Smooth muscle cell (in vitro differentiated cells): ENCODE measurements around the gene SH3GL1. TPM values are rescaled to one million over a fixed set of nuclear protein-coding genes. Genes with fewer than 3 reads are reported as not detected.

Experiments used
- DNase-seq: peaks from one replicate; lab custom pipeline; 2025; ENCODE audit not compliant: unreplicated experiment; lab: John Stamatoyannopoulos, UW
- H2AFZ ChIP-seq: fragments of 200-600 bp; sonication (generic); 2 replicates; pipeline ENCODE4 v1.6.0; 2016; ENCODE audit warnings: antibody characterized with exemption, low read depth, mild to moderate bottlenecking
- H3F3A ChIP-seq: fragments of 200-600 bp; sonication (generic); 2 replicates; pipeline ENCODE4 v1.6.0; 2017; ENCODE audit warnings: antibody characterized with exemption, low read depth
- H3K27ac ChIP-seq: fragments of 200-600 bp; sonication (generic); 2 replicates; pipeline ENCODE4 v1.5.1; 2016; ENCODE audit warnings: low read depth, mild to moderate bottlenecking
- H3K27me3 ChIP-seq: fragments of 200-600 bp; sonication (generic); 2 replicates; pipeline ENCODE4 v1.6.1; 2016; ENCODE audit warnings: low read depth, mild to moderate bottlenecking
- H3K36me3 ChIP-seq: fragments of 200-600 bp; sonication (generic); 2 replicates; pipeline ENCODE4 v1.5.1; 2016; ENCODE audit warnings: low read depth
- H3K4me1 ChIP-seq: fragments of 200-600 bp; sonication (generic); 2 replicates; pipeline ENCODE4 v1.5.1; 2016; ENCODE audit warnings: low read depth
- H3K4me2 ChIP-seq: fragments of 200-600 bp; sonication (generic); 2 replicates; pipeline ENCODE4 v1.6.0; 2016; ENCODE audit warnings: mild to moderate bottlenecking
- H3K4me3 ChIP-seq: fragments of 200-600 bp; sonication (generic); 2 replicates; pipeline ENCODE4 v1.5.1; 2016; ENCODE audit warnings: mild to moderate bottlenecking
- H3K79me2 ChIP-seq: fragments of 200-600 bp; sonication (generic); 2 replicates; pipeline ENCODE4 v1.6.0; 2016; ENCODE audit warnings: low read depth, mild to moderate bottlenecking
- H3K9ac ChIP-seq: fragments of 200-600 bp; sonication (generic); 2 replicates; pipeline ENCODE4 v1.6.0; 2016; ENCODE audit warnings: low read depth
- H3K9me3 ChIP-seq: fragments of 200-600 bp; sonication (generic); replicated peaks from 2 replicates; pipeline ENCODE4 v1.5.1; 2016; ENCODE audit warnings: low read depth
- H4K20me1 ChIP-seq: fragments of 200-600 bp; sonication (generic); 2 replicates; pipeline ENCODE4 v1.6.0; 2016; ENCODE audit warnings: low read depth
- WGBS: methylation state at CpG from one replicate; pipeline ENCODE4 v1.1.7; 2016; ENCODE audit warnings: low lambda C conversion rate; 5-methylcytosine and 5-hydroxymethylcytosine counted together
- polyA plus RNA-seq: library from polyadenylated mRNA; unstranded; fragments of >200 nt; fragmentation: Nextera tagmentation; extraction: Ambion mirVana; gene quantifications from 2 replicates; pipeline ENCODE4 v1.2.1, GENCODE V29; 2016
- total RNA-seq: library from RNA; depleted of rRNA; stranded (reverse); fragments of >200 nt; gene quantifications from 2 replicates; pipeline ENCODE4 v1.2.3, GENCODE V29; 2014
- TF ChIP-seq, protein P1 (sequence below): fragments of 200-600 bp; sonication (generic); IDR thresholded peaks from 2 replicates; pipeline ENCODE4 v1.5.1; 2017; ENCODE audit warnings: borderline replicate concordance, mild to moderate bottlenecking, antibody characterized with exemption; ENCODE audit not compliant: insufficient read depth, poor library complexity, severe bottlenecking

The SH3GL1 gene
- total and polyA plus RNA-seq, 2 experiments from 2014 or later = 52.9 to 120 TPM

DNA sequence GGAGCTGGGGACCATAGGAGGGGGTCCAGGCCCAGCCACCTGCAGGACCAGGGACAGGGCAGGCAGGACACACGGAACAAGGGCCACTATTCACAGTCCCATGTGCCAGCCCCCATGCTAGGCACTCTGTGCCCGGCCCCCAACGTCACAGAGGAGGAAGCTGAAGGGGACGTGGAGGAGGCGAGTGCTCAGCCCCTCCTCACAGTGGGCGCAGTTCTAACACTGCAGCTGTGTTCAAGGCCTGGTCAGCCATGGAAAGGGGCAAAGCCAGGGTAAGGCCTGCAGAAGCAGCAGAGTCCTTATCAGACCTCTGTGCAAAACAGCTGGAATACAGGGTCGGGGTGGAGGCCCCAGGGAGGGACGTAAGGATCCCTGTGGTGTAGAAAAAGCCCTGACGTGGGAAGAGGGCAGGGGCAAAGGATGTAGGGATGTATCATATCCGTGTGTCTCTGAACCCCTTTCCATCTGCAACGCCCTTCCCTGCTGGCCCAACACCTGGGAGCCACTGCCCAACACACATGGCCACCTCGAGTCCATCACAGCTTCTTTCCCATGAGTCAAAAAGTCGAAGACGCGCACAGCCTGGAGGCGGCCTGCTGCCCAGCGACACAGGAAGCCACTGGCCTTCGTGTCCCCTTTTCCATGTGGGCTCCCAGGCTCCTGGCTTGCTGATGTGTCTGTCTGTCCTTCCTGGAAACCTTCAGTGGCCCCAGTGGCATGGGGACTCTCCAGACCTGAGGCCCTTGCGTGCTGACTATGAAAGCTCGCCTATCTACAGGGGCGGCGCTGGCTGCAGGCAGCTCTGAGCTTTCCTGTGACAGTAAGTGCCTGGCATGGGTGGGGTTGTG is 28.0 kb downstream of the SH3GL1 start:
- peaks cover 73% of the 10 kb centered on the region for H3K79me2 ChIP-seq
- TF ChIP-seq, protein P1, sequence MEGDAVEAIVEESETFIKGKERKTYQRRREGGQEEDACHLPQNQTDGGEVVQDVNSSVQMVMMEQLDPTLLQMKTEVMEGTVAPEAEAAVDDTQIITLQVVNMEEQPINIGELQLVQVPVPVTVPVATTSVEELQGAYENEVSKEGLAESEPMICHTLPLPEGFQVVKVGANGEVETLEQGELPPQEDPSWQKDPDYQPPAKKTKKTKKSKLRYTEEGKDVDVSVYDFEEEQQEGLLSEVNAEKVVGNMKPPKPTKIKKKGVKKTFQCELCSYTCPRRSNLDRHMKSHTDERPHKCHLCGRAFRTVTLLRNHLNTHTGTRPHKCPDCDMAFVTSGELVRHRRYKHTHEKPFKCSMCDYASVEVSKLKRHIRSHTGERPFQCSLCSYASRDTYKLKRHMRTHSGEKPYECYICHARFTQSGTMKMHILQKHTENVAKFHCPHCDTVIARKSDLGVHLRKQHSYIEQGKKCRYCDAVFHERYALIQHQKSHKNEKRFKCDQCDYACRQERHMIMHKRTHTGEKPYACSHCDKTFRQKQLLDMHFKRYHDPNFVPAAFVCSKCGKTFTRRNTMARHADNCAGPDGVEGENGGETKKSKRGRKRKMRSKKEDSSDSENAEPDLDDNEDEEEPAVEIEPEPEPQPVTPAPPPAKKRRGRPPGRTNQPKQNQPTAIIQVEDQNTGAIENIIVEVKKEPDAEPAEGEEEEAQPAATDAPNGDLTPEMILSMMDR = no peak
- peak overlapping the region; percentile 53 for H3K4me2 ChIP-seq
- H3K27ac ChIP-seq = peak overlapping the region; percentile 95
- no peak overlapping the region for H3K4me3 ChIP-seq
- H3K9me3 ChIP-seq = no peaks in the 10 kb centered on the region
- 83% methylated on average over 22 of the region's 22 CpGs for WGBS
- no peak overlapping the region for H2AFZ ChIP-seq
- no peaks in the 10 kb centered on the region for H3K36me3 ChIP-seq
- DNase-seq = no peak
- no peaks in the 10 kb centered on the region for H3K27me3 ChIP-seq
- H3K4me1 ChIP-seq = peaks cover 61% of the 10 kb centered on the region
- peaks cover 100% of the 10 kb centered on the region for H4K20me1 ChIP-seq
- H3K9ac ChIP-seq = no peak overlapping the region
- H3F3A ChIP-seq = peaks cover 43% of the 10 kb centered on the region

DNA sequence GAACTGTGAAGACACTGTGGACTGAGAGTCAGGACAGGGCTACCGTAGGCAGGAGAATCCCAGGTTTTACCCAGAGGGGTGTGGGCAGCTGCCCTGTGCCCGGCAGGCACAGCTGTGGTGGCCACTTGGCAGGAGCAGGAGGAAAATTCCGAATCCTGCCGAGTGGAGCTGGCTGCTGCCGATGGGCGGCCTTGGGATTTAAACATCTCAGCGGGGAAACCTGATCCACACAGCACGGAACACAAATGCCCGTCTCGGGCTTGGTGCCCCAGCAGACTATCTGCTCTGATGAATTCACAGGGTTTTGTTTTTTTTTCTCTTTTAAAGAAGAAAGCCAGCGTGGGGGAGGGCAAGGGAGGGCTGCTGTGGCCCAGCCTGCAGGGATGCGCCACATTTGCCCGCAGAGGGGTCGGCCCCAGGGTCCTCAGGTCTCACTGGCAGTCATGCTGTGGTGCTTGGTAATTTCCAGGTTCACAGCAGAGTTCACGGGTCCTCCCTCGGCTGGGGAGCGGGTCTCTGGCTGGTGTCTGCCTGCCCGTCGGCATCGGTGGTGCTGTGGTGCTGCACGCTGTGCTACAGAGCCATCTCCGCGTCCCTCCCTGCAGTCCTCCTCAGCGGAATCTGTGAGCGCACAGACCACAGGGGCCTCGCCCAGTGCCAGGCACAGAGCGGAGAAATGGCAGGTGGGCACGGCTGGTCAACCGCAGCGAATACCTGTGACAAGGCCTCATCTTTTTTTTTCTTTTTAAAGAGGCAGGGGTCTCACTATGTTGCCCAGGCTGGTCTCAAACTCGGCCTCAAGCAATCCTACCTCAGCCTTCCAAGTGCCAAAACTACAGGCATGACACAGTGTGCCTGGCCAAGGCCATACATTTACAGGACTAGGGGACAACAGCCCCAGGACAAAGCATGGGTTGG is 28.8 kb downstream of the SH3GL1 start:
- 97% methylated on average over 30 of the region's 31 CpGs for WGBS
- H3K27me3 ChIP-seq = no peaks in the 10 kb centered on the region
- peaks cover 73% of the 10 kb centered on the region for H3K79me2 ChIP-seq
- no peak overlapping the region for H3K4me3 ChIP-seq
- H3F3A ChIP-seq = peaks cover 37% of the 10 kb centered on the region
- H3K27ac ChIP-seq = peak overlapping the region; percentile 95
- no peak overlapping the region for H2AFZ ChIP-seq
- TF ChIP-seq, protein P1 = no peak
- peaks cover 100% of the 10 kb centered on the region for H4K20me1 ChIP-seq
- no peak overlapping the region for H3K9ac ChIP-seq
- DNase-seq = no peak
- peaks cover 54% of the 10 kb centered on the region for H3K4me1 ChIP-seq
- H3K4me2 ChIP-seq = peak overlapping the region; percentile 53
- H3K9me3 ChIP-seq = no peaks in the 10 kb centered on the region
- no peaks in the 10 kb centered on the region for H3K36me3 ChIP-seq

DNA sequence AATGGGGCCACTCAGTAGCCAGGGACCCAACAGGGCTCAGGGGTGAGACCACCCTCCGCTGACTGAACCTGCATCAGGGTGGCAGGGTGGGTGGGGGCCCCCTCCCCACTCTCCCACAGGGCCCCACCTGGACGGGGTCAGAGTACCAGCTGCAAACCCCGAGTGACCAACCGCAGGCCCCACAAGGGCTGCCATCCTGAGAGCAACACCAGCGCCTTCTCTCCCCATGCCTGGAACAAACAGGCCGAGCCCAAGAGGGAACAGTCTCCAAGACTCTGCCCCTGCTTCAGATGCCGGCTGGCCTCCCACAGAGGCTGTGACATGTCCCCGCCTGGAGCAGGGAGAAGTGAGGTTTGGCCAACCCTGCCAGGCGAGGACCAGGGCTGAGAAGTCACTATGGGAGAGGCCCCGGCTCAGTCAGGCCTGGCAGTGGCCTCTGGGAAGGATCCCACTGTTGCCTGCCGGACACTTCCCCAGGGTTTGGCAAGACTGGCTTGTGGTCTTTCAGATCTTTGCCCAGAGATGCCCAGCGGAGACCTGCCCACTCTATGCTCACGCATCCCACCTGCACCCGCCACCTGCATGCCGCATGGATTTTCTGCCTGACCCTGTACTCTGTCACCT is 29.8 kb downstream of the SH3GL1 start:
- no peak overlapping the region for H2AFZ ChIP-seq
- TF ChIP-seq, protein P1 = no peak
- H3K79me2 ChIP-seq = peaks cover 70% of the 10 kb centered on the region
- H4K20me1 ChIP-seq = peaks cover 100% of the 10 kb centered on the region
- H3K27me3 ChIP-seq = no peaks in the 10 kb centered on the region
- no peak overlapping the region for H3K27ac ChIP-seq
- no peak for DNase-seq
- H3F3A ChIP-seq = peaks cover 29% of the 10 kb centered on the region
- 93% methylated on average over 15 of the region's 15 CpGs for WGBS
- H3K9ac ChIP-seq = no peak overlapping the region
- H3K4me1 ChIP-seq = peaks cover 44% of the 10 kb centered on the region
- H3K36me3 ChIP-seq = no peaks in the 10 kb centered on the region
- no peaks in the 10 kb centered on the region for H3K9me3 ChIP-seq
- peak overlapping the region; percentile 8 for H3K4me2 ChIP-seq
- H3K4me3 ChIP-seq = no peak overlapping the region
